ENCODE measurements around the gene ADO.
A peak's percentile ranks its signal among the peaks of the same experiment; 100 is the strongest.

GRCh38 chr10:62817766-62818425 lies 13.4 kb downstream of the ADO start:
- no peak for TF ChIP-seq POLR2A (IDR thresholded peaks at IDR 0.05)
- TF ChIP-seq, protein P1, sequence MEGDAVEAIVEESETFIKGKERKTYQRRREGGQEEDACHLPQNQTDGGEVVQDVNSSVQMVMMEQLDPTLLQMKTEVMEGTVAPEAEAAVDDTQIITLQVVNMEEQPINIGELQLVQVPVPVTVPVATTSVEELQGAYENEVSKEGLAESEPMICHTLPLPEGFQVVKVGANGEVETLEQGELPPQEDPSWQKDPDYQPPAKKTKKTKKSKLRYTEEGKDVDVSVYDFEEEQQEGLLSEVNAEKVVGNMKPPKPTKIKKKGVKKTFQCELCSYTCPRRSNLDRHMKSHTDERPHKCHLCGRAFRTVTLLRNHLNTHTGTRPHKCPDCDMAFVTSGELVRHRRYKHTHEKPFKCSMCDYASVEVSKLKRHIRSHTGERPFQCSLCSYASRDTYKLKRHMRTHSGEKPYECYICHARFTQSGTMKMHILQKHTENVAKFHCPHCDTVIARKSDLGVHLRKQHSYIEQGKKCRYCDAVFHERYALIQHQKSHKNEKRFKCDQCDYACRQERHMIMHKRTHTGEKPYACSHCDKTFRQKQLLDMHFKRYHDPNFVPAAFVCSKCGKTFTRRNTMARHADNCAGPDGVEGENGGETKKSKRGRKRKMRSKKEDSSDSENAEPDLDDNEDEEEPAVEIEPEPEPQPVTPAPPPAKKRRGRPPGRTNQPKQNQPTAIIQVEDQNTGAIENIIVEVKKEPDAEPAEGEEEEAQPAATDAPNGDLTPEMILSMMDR (IDR thresholded peaks at IDR 0.05), result peak; percentile 62 to 89 (median 81)
